Hepatocyte (in vitro differentiated cells): ENCODE measurements around the gene RIPOR1. TPM values are rescaled to one million over a fixed set of nuclear protein-coding genes. Genes with fewer than 3 reads are reported as not detected.
A peak's percentile ranks its signal among the peaks of the same experiment; 100 is the strongest.

ENCODE experiments used
- DNase-seq: peaks from one replicate; pipeline ENCODE4 v3.0.0-alpha.2; 2016; ENCODE audit warnings: low spot score
- H2AFZ ChIP-seq: fragments of 200-600 bp; sonication (generic); 2 replicates; pipeline ENCODE4 v1.6.0; 2016; ENCODE audit warnings: antibody characterized with exemption, mild to moderate bottlenecking
- H3K27ac ChIP-seq: fragments of 200-600 bp; sonication (generic); 2 replicates; pipeline ENCODE4 v1.5.1; 2016; ENCODE audit warnings: mild to moderate bottlenecking
- H3K27me3 ChIP-seq: fragments of 200-600 bp; sonication (generic); 2 replicates; pipeline ENCODE4 v1.6.1; 2016
- H3K36me3 ChIP-seq: fragments of 200-600 bp; sonication (generic); replicated peaks from 2 replicates; pipeline ENCODE4 v1.5.1; 2016; ENCODE audit warnings: low read depth; ENCODE audit not compliant: insufficient read depth
- H3K4me1 ChIP-seq: fragments of 200-600 bp; sonication (generic); 2 replicates; pipeline ENCODE4 v1.5.1; 2016; ENCODE audit warnings: mild to moderate bottlenecking, moderate library complexity; ENCODE audit not compliant: insufficient read depth
- H3K4me2 ChIP-seq: fragments of 200-600 bp; sonication (generic); 2 replicates; pipeline ENCODE4 v1.6.0; 2016
- H3K4me3 ChIP-seq: fragments of 200-600 bp; sonication (generic); 2 replicates; pipeline ENCODE4 v1.5.1; 2016; ENCODE audit warnings: mild to moderate bottlenecking
- H3K79me2 ChIP-seq: fragments of 200-600 bp; sonication (generic); 2 replicates; pipeline ENCODE4 v1.6.0; 2017; ENCODE audit warnings: mild to moderate bottlenecking
- H3K9me2 ChIP-seq: fragments of 200-600 bp; sonication (generic); replicated peaks from 2 replicates; pipeline ENCODE4 v1.6.0; 2017; ENCODE audit warnings: mild to moderate bottlenecking; ENCODE audit not compliant: insufficient read depth
- H3K9me3 ChIP-seq: fragments of 200-600 bp; sonication (generic); 2 replicates; pipeline ENCODE4 v1.5.1; 2016; ENCODE audit warnings: low read depth, mild to moderate bottlenecking
- H4K20me1 ChIP-seq: fragments of 200-600 bp; sonication (generic); 2 replicates; pipeline ENCODE4 v1.6.0; 2016; ENCODE audit warnings: mild to moderate bottlenecking; ENCODE audit not compliant: insufficient read depth, poor library complexity, severe bottlenecking
- CTCF ChIP-seq: fragments of 200-600 bp; sonication (generic); IDR thresholded peaks from 2 replicates; pipeline ENCODE4 v1.5.1; 2016; ENCODE audit warnings: antibody characterized with exemption, mild to moderate bottlenecking; ENCODE audit not compliant: poor library complexity
- EZH2 ChIP-seq: fragments of 200-600 bp; sonication (generic); IDR thresholded peaks from 2 replicates; pipeline ENCODE4 v1.6.1; 2016; ENCODE audit warnings: antibody characterized with exemption, mild to moderate bottlenecking, borderline replicate concordance
- EZH2phosphoT487 ChIP-seq: fragments of 200-600 bp; sonication (generic); IDR thresholded peaks from one replicate; pipeline ENCODE4 v1.6.1; 2018; ENCODE audit warnings: antibody characterized with exemption, mild to moderate bottlenecking, low read depth, moderate library complexity; ENCODE audit not compliant: unreplicated experiment, severe bottlenecking
- WGBS: methylation state at CpG from one replicate; pipeline ENCODE4 v1.1.6; 2016; ENCODE audit warnings: low lambda C conversion rate; ENCODE audit errors: missing lambda C conversion rate; 5-methylcytosine and 5-hydroxymethylcytosine counted together
- polyA plus RNA-seq: library from polyadenylated mRNA; unstranded; fragments of >200 nt; fragmentation: Nextera tagmentation; extraction: Ambion mirVana; gene quantifications from 2 replicates; pipeline ENCODE4 v1.2.1, GENCODE V29; 2016
- total RNA-seq: library from RNA; depleted of rRNA; stranded (reverse); fragments of >200 nt; gene quantifications from 2 replicates; pipeline ENCODE4 v1.2.3, GENCODE V29; 2014

Gene RIPOR1
- total and polyA plus RNA-seq, 2 experiments from 2014 or later: 12.5 to 38.3 TPM

GRCh38 chr16:67538666-67539101 lies 10.1 kb downstream of the RIPOR1 start:
- Histone ChIP-seq H3K9me3 (no peaks in the 10 kb centered on the region), H3K4me3 (peak overlapping the region; percentile 82), H4K20me1 (peaks cover 38% of the 10 kb centered on the region), H3K4me2 (peak overlapping the region; percentile 100), H3K27ac (peak overlapping the region; percentile 23), H2AFZ (no peak overlapping the region), H3K9me2 (no peaks in the 10 kb centered on the region), H3K79me2 (peaks cover 6% of the 10 kb centered on the region), H3K27me3 (no peaks in the 10 kb centered on the region), H3K4me1 (peaks cover 13% of the 10 kb centered on the region), H3K36me3 (no peaks in the 10 kb centered on the region)
- no peak for TF ChIP-seq EZH2phosphoT487
- TF ChIP-seq EZH2: no peak
- no peak for TF ChIP-seq CTCF
- DNase-seq: no peak
- WGBS: 36% methylated on average over 16 of the region's 23 CpGs

DNA sequence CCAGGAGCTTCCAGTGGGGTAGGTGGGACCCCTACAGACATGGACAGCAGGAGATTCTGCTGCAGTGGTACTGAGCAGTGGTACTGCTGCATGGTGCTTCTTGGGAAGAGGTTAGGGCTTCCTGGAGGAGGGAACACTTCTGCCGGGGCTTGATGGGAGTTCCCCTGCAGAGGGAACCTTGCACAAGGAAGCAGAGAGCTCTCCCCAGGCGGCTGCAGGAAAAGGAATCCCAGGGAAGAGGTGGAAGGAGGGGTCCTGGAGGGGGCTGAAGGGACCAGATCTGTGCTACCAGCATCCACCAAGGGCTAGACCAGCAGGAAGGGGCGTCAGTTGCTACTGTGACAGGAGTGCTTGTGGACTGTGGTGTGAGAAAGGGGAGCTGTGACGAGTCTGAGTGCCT lies 10.6 kb downstream of the RIPOR1 start:
- Histone ChIP-seq H3K4me1 (peaks cover 13% of the 10 kb centered on the region), H3K4me3 (no peak overlapping the region), H3K27me3 (no peaks in the 10 kb centered on the region), H2AFZ (no peak overlapping the region), H3K27ac (no peak overlapping the region), H3K9me2 (no peaks in the 10 kb centered on the region), H3K36me3 (no peaks in the 10 kb centered on the region), H4K20me1 (peaks cover 36% of the 10 kb centered on the region), H3K9me3 (no peaks in the 10 kb centered on the region), H3K4me2 (peak overlapping the region; percentile 100), H3K79me2 (peaks cover 6% of the 10 kb centered on the region)
- DNase-seq: no peak
- TF ChIP-seq CTCF (no peak), EZH2phosphoT487 (no peak), EZH2 (no peak)
- 79% methylated on average over 4 of the region's 4 CpGs for WGBS

- Histone ChIP-seq H3K4me3 (no peak overlapping the region), H3K36me3 (no peaks in the 10 kb centered on the region), H3K79me2 (peaks cover 6% of the 10 kb centered on the region), H3K9me2 (no peaks in the 10 kb centered on the region), H4K20me1 (peaks cover 36% of the 10 kb centered on the region), H3K27me3 (no peaks in the 10 kb centered on the region), H3K9me3 (no peaks in the 10 kb centered on the region), H3K4me2 (no peak overlapping the region), H3K4me1 (peaks cover 13% of the 10 kb centered on the region), H2AFZ (no peak overlapping the region), H3K27ac (no peak overlapping the region)
- TF ChIP-seq EZH2: no peak
- TF ChIP-seq CTCF: no peak
- no peak for TF ChIP-seq EZH2phosphoT487
- DNase-seq: no peak
- 95% methylated on average over 27 of the region's 27 CpGs for WGBS
Measured at GRCh38 chr16:67539691-67540635, 11.3 kb downstream of the RIPOR1 start.
